Activated CD4-positive, alpha-beta T cell treated with anti-CD3 and anti-CD28 coated beads, Interleukin-2, amount 10 ng/mL, durations not matched to agents 7 days and 5 days (primary cell): ENCODE measurements around the gene SP1. TPM values are rescaled to one million over a fixed set of nuclear protein-coding genes. Genes with fewer than 3 reads are reported as not detected.

ENCODE experiments used
- CTCF ChIA-PET: fragments of 350-600 bp; sonication (Branson Sonifier 250); formaldehyde crosslinking; loops from one replicate; lab custom pipeline; 2021; ENCODE audit warnings: antibody characterized with exemption; lab: Charles Lee
- POLR2A ChIA-PET: fragments of 350-600 bp; sonication (Branson Sonifier 250); formaldehyde crosslinking; loops from one replicate; lab custom pipeline; 2021; ENCODE audit warnings: antibody characterized with exemption; lab: Charles Lee
- DNase-seq: peaks from one replicate; pipeline ENCODE4 v3.0.0-alpha.2; 2020
- H3K27ac Mint-ChIP-seq: one replicate; pipeline ENCODE4 v1.8.0; 2021; ENCODE audit warnings: mild to moderate bottlenecking, moderate library complexity, mixed read lengths
- H3K27me3 Mint-ChIP-seq: one replicate; pipeline ENCODE4 v1.8.0; 2021; ENCODE audit warnings: mixed read lengths
- H3K36me3 Mint-ChIP-seq: one replicate; pipeline ENCODE4 v1.8.0; 2021; ENCODE audit warnings: low read depth, mixed read lengths
- H3K4me1 Mint-ChIP-seq: one replicate; pipeline ENCODE4 v1.8.0; 2021; ENCODE audit warnings: mixed read lengths
- H3K4me3 Mint-ChIP-seq: one replicate; pipeline ENCODE4 v1.8.0; 2021; ENCODE audit warnings: mild to moderate bottlenecking, moderate library complexity, mixed read lengths
- H3K9me3 Mint-ChIP-seq: one replicate; pipeline ENCODE4 v1.8.0; 2021; ENCODE audit warnings: mixed read lengths
- total RNA-seq, 2 experiments: library from RNA; stranded (reverse); gene quantifications; one replicate each; pipeline ENCODE4 v1.2.3, GENCODE V29; 2021

The SP1 gene
- total RNA-seq, 2 experiments from 2014 or later = 94.8 to 99.3 TPM

DNA sequence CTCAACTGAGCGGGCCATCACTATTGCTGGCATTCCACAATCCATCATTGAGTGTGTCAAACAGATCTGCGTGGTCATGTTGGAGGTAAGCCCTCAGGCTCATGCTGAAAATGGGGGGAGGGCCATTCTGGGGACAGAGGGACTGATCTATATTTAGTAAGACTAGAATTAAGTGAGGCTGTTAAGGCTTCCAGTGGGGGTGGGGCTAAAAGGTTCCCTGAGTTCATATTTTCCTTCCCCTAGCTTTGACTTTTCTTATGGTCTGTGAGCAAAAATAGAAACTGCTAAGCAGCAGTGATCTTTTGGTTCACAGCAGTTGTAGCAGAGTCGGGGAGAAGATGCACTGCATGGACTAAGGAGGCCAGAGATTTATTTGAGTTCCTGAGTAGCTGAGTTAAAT, 81.1 kb downstream of the SP1 start:
- Mint-ChIP-seq H3K27ac (no peak overlapping the region), H3K27me3 (no peaks in the 10 kb centered on the region), H3K4me1 (peaks cover 32% of the 10 kb centered on the region), H3K9me3 (no peaks in the 10 kb centered on the region), H3K4me3 (no peak overlapping the region), H3K36me3 (peaks cover 79% of the 10 kb centered on the region)
- CTCF ChIA-PET = interaction anchor here (1.1 to 1.4 kb wide), 2 partner anchors 14 to 17 kb away, joined by 3 read pairs; no protein-coding TSS in a partner anchor
- no peak for DNase-seq
- POLR2A ChIA-PET = no interaction called here

GRCh38 chr12:53461591-53461990, 81.6 kb downstream of the SP1 start:
- ChIA-PET POLR2A (no interaction called here), CTCF (interaction anchor here (1.1 to 1.4 kb wide), 2 partner anchors 14 to 16 kb away, joined by 3 read pairs; no protein-coding TSS in a partner anchor)
- DNase-seq = no peak
- Mint-ChIP-seq H3K4me3 (no peak overlapping the region), H3K27me3 (no peaks in the 10 kb centered on the region), H3K27ac (no peak overlapping the region), H3K4me1 (peaks cover 32% of the 10 kb centered on the region), H3K9me3 (no peaks in the 10 kb centered on the region), H3K36me3 (peaks cover 82% of the 10 kb centered on the region)

DNA sequence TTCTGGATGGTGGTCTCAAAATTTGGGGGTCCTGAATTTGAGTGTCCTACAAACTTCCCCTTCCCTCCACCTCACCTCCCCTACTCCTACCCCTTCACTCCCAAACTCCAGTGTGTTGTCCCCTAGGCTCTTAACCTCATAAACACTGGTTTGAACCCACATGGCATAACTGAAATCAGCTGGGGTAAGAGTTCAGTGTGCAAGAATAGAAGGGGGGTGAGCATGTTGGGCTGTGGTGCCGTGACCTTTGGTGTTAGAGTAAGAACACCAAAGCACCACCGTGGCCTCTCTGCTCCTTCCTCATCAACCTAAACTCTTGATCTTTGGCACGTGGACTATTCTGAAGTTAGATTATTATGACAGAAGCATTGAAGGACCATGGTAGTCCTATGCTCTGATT, 83.0 kb downstream of the SP1 start:
- Mint-ChIP-seq H3K4me3 (no peak overlapping the region), H3K36me3 (peaks cover 88% of the 10 kb centered on the region), H3K27ac (no peak overlapping the region), H3K4me1 (peaks cover 35% of the 10 kb centered on the region), H3K9me3 (no peaks in the 10 kb centered on the region), H3K27me3 (no peaks in the 10 kb centered on the region)
- POLR2A ChIA-PET = no interaction called here
- no peak for DNase-seq
- CTCF ChIA-PET = interaction anchor here (1.0 to 1.5 kb wide), 2 partner anchors 11 to 19 kb away, joined by 3 to 5 read pairs; no protein-coding TSS in a partner anchor

- no peak overlapping the region for H3K27ac Mint-ChIP-seq
- no peaks in the 10 kb centered on the region for H3K9me3 Mint-ChIP-seq
- ChIA-PET POLR2A (no interaction called here), CTCF (interaction anchor here (0.6 to 1.5 kb wide), 4 partner anchors 8 to 41 kb away, joined by 3 to 4 read pairs (median 4); partner anchors contain the start of gene AMHR2)
- DNase-seq = no peak
- peaks cover 87% of the 10 kb centered on the region for H3K36me3 Mint-ChIP-seq
- H3K27me3 Mint-ChIP-seq = no peaks in the 10 kb centered on the region
- peaks cover 29% of the 10 kb centered on the region for H3K4me1 Mint-ChIP-seq
- no peak overlapping the region for H3K4me3 Mint-ChIP-seq
These were observed 84.0 kb downstream of the SP1 start for GRCh38 chr12:53463802-53464560.

DNA sequence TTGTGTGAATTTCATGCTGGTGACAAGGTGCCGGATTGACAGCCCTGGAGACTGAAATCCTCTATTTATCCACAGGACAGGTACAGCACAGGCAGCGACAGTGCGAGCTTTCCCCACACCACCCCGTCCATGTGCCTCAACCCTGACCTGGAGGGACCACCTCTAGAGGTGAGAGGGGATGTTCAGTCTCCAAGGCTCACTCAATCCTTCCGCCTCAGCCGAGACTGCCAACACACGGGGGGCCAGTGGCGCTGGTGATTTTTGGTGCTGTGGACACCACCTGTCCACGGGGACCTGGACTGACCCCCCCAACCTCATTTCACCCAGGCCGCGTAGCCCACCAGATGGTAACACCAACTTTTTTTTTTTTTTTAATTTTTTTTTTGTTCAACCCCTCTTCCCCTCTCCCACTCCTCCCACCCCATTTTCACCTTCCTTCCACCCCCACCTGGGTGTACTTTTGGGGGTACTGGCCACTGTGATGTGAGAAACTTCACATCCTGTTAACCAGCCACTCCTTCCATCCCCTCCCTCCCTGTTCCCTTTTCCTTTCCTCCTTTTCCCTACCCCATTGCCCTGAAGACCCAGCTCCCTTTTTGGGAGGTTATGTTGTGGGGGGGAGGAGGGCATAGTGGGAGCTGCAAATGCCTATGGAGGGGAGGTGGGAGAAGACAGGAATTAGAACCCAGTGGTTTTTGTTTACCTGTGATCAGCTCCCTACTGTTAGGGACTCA, 84.9 kb downstream of the SP1 start:
- H3K36me3 Mint-ChIP-seq = peaks cover 82% of the 10 kb centered on the region
- no peak overlapping the region for H3K27ac Mint-ChIP-seq
- ChIA-PET POLR2A (no interaction called here), CTCF (interaction anchor here (0.7 to 1.1 kb wide), 3 partner anchors 9 to 80 kb away, joined by 3 to 4 read pairs (median 3); no protein-coding TSS in a partner anchor)
- no peak for DNase-seq
- no peaks in the 10 kb centered on the region for H3K27me3 Mint-ChIP-seq
- no peak overlapping the region for H3K4me3 Mint-ChIP-seq
- H3K4me1 Mint-ChIP-seq = peaks cover 27% of the 10 kb centered on the region
- H3K9me3 Mint-ChIP-seq = no peaks in the 10 kb centered on the region

GRCh38 chr12:53465679-53466078, 85.7 kb downstream of the SP1 start:
- no peak overlapping the region for H3K27ac Mint-ChIP-seq
- CTCF ChIA-PET = no interaction called here

More at GRCh38 chr12:53465679-53466078, 85.7 kb downstream of the SP1 start:
- Mint-ChIP-seq H3K4me1 (peaks cover 22% of the 10 kb centered on the region), H3K36me3 (peaks cover 80% of the 10 kb centered on the region), H3K9me3 (no peaks in the 10 kb centered on the region), H3K27me3 (no peaks in the 10 kb centered on the region), H3K4me3 (no peak overlapping the region)
- DNase-seq = no peak
- POLR2A ChIA-PET = no interaction called here

Other genes starting within 250 kb of the SP1 start
- 10 to 100 TPM; 38.9 to 44.1 TPM for gene ZNF740, start 199.5 kb upstream of the SP1 start, total RNA-seq
- gene CSAD, start 199.3 kb upstream of the SP1 start, total RNA-seq = 10 to 100 TPM; 33.3 to 34.7 TPM
- 100 to 1,000 TPM; 621 to 702 TPM for gene ITGB7, start 172.9 kb upstream of the SP1 start, total RNA-seq
- 10 to 100 TPM; 58.3 to 59.7 TPM for gene RARG, start 148.0 kb upstream of the SP1 start, total RNA-seq
- 100 to 1,000 TPM; 107 to 125 TPM for gene ESPL1, start 111.9 kb upstream of the SP1 start, total RNA-seq
- gene PFDN5, start 84.6 kb upstream of the SP1 start, total RNA-seq = 100 to 1,000 TPM; 305 to 335 TPM
- gene MYG1, start 80.5 kb upstream of the SP1 start, total RNA-seq = 10 to 100 TPM; 47.9 to 56.4 TPM
- 10 to 100 TPM; 59.1 to 63.0 TPM for gene AAAS, start 58.6 kb upstream of the SP1 start, total RNA-seq
- gene SP7, start 43.8 kb upstream of the SP1 start, total RNA-seq = not detected
- not detected for gene AMHR2, start 43.7 kb downstream of the SP1 start, total RNA-seq
- gene PRR13, start 61.6 kb downstream of the SP1 start, total RNA-seq = 100 to 1,000 TPM; 223 to 229 TPM
- gene PCBP2, start 71.9 kb downstream of the SP1 start, total RNA-seq = 100 to 1,000 TPM; 882 to 943 TPM
- gene MAP3K12, start 119.3 kb downstream of the SP1 start, total RNA-seq = 10 to 100 TPM; 26.0 to 26.1 TPM
- 10 to 100 TPM; 32.6 to 35.9 TPM for gene TARBP2, start 121.1 kb downstream of the SP1 start, total RNA-seq
- not detected for gene NPFF, start 127.3 kb downstream of the SP1 start, total RNA-seq
- 10 to 100 TPM; 28.6 to 43.0 TPM for gene ATF7, start 246.2 kb downstream of the SP1 start, total RNA-seq